ENCODE measurements around the gene TCN1. TPM values are rescaled to one million over a fixed set of nuclear protein-coding genes. Genes with fewer than 3 reads are reported as not detected.
"Not testable (repeated sequence)": the region's sequence is repeated elsewhere in the genome, so short reads cannot be mapped to it uniquely, and the experiment has no call there.

Gene TCN1
- total and polyA plus RNA-seq, 2 experiments from 2014 or later = not detected

DNA sequence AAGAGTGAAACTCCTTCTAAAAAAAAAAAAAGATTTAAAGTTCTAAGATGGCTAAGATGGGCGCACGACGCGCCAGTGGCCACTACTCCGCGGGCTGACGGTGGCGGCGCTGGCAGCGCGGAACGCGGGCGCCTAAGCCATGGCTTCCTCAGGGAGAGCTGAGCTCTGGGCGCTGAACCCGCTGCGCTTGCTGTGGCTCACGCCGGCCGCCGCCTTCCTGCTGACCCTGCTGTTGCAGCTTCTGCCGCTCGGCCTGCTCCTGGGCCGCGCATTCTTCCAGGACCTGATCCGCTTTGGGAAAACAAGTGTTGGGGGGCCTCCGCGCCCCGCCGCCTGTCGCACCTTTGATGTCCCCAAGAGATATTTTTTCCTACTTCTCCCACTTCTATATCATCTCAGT lies 31.8 kb upstream of the TCN1 start:
- Histone ChIP-seq H3K27ac (no peak overlapping the region), H3K27me3 (no peaks in the 10 kb centered on the region), H3K4me3 (no peak overlapping the region), H3K36me3 (no peaks in the 10 kb centered on the region), H3K4me1 (ENCODE audit: low read depth) (no peaks in the 10 kb centered on the region), H3K9me3 (ENCODE audit: low read depth) (no peaks in the 10 kb centered on the region)
- DNase-seq (ENCODE audit: low read depth in 1 of 2, low spot score in 1 of 2) = no peak
- TF ChIP-seq, protein P1, sequence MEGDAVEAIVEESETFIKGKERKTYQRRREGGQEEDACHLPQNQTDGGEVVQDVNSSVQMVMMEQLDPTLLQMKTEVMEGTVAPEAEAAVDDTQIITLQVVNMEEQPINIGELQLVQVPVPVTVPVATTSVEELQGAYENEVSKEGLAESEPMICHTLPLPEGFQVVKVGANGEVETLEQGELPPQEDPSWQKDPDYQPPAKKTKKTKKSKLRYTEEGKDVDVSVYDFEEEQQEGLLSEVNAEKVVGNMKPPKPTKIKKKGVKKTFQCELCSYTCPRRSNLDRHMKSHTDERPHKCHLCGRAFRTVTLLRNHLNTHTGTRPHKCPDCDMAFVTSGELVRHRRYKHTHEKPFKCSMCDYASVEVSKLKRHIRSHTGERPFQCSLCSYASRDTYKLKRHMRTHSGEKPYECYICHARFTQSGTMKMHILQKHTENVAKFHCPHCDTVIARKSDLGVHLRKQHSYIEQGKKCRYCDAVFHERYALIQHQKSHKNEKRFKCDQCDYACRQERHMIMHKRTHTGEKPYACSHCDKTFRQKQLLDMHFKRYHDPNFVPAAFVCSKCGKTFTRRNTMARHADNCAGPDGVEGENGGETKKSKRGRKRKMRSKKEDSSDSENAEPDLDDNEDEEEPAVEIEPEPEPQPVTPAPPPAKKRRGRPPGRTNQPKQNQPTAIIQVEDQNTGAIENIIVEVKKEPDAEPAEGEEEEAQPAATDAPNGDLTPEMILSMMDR (IDR thresholded peaks at IDR 0.05; ENCODE audit: low read depth, low read length) = no peak

DNA sequence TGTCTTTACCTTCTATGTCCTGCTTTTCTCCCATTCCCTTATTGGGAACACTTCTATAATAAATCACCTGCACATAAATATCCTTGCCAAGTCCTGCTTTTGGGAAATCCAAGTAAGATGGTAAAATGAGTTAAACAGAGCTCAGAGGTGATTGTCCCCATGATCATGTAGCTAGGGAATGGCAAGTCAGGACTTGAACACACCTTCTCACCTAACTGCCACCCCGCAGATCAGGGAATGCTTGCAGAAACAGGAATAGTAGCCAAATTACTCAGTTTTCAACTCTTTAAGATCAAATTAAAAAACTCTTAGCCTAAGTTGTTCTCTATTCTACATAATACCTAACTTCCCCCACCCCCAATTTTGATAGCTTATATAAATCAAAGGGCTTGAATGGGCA lies 28.3 kb upstream of the TCN1 start:
- no peaks in the 10 kb centered on the region for H3K27me3 ChIP-seq
- no peaks in the 10 kb centered on the region for H3K9me3 ChIP-seq (ENCODE audit: low read depth)
- TF ChIP-seq, protein P1 (IDR thresholded peaks at IDR 0.05; ENCODE audit: low read depth, low read length) = no peak
- H3K27ac ChIP-seq = no peak overlapping the region
- DNase-seq (ENCODE audit: low read depth in 1 of 2, low spot score in 1 of 2) = no peak
- H3K4me1 ChIP-seq (ENCODE audit: low read depth) = peaks cover 5% of the 10 kb centered on the region
- no peaks in the 10 kb centered on the region for H3K36me3 ChIP-seq
- H3K4me3 ChIP-seq = no peak overlapping the region

DNA sequence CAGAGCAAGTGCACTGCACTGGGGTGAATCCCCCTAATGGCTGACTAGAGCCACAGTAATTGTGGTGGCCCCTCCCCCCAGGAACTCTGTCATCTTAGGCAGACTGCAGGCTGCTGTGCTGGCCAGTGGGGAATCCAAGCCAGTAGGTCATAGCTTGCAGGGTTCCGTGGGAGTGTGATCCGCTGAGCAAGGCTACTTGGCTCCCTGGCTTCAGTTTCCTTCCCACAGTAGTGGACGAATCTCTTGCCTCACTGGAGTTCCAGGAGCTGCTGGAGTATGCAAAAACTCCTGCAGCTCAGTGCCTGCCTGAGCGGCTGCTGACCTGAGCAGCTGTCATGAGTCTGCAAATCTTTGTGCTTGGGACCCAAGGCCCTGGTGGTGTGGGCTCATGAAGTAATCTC lies 25.5 kb upstream of the TCN1 start:
- Histone ChIP-seq H3K4me3 (no peak overlapping the region), H3K36me3 (no peaks in the 10 kb centered on the region), H3K27me3 (no peaks in the 10 kb centered on the region), H3K4me1 (ENCODE audit: low read depth) (peaks cover 5% of the 10 kb centered on the region), H3K9me3 (ENCODE audit: low read depth) (no peaks in the 10 kb centered on the region), H3K27ac (no peak overlapping the region)
- peak; percentile 20 to 38 for DNase-seq (ENCODE audit: low read depth in 1 of 2, low spot score in 1 of 2)
- TF ChIP-seq, protein P1 (IDR thresholded peaks at IDR 0.05; ENCODE audit: low read depth, low read length) = no peak

DNA sequence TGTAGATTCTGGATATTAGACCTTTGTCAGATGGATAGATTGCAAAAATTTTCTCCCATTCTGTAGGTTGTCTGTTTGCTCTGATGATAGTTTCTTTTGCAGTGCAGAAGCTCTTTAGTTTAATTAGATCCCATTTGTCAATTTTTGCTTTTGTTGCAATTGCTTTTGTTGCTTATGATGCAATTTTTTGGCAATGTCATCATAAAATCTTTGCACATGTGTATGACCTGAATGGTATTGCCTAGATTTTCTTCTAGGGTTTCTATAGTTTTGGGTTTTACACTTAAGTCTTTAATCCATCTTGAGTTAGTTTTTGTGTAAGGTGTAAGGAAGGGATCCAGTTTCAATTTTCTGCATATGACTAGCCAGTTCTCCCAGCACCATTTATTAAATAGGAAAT lies 20.9 kb upstream of the TCN1 start:
- H3K36me3 ChIP-seq; H3K4me1 ChIP-seq (ENCODE audit: low read depth); DNase-seq (ENCODE audit: low read depth in 1 of 2, low spot score in 1 of 2); H3K27me3 ChIP-seq; H3K4me3 ChIP-seq; H3K27ac ChIP-seq; H3K9me3 ChIP-seq (ENCODE audit: low read depth): not testable (repeated sequence)

DNA sequence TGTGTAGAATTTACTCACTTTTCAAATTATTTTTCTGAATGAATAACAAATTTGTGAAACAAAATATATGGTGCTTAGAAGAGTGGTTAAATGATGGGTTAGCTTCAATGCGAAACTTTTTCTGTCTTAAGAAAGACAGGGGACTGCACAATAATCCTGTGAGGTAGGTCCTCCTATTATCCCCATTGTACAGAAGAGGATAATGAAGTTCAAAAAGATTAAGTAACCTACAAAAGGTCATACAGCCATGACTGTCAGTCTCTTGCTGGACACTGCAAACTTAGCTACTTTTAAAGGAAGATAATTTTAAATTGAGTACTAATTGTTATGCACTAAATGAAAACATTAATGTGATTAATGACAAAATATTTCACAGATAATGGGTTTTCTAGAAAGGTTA lies 17.3 kb upstream of the TCN1 start:
- Histone ChIP-seq H3K4me3 (no peak overlapping the region), H3K27ac (no peak overlapping the region), H3K36me3 (no peaks in the 10 kb centered on the region), H3K4me1 (ENCODE audit: low read depth) (no peaks in the 10 kb centered on the region), H3K9me3 (ENCODE audit: low read depth) (no peaks in the 10 kb centered on the region), H3K27me3 (no peaks in the 10 kb centered on the region)
- DNase-seq (ENCODE audit: low read depth in 1 of 2, low spot score in 1 of 2) = no peak
- TF ChIP-seq, protein P1 (IDR thresholded peaks at IDR 0.05; ENCODE audit: low read depth, low read length) = no peak

DNA sequence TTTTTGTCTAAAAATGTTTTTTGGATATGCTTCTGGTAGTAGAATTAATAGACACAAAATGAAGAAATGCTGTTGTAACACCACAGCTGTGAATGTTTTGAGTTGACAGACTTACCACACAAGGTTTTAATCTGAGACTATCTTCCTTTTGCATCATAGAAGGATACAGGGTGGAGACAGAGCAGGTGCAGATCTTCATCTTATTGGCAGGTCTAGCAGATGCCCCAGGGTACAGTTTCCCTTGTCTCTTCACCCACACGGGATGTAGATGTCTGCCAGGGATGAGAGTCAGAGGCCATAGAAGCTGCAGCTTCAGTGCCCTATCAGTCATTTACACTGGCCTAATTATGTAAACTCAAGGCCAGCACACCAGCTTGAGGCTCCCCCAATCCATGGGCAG lies 13.3 kb upstream of the TCN1 start:
- TF ChIP-seq, protein P1 (IDR thresholded peaks at IDR 0.05; ENCODE audit: low read depth, low read length) = no peak
- Histone ChIP-seq H3K27ac (no peak overlapping the region), H3K9me3 (ENCODE audit: low read depth) (no peaks in the 10 kb centered on the region), H3K36me3 (no peaks in the 10 kb centered on the region), H3K27me3 (no peaks in the 10 kb centered on the region), H3K4me3 (no peak overlapping the region), H3K4me1 (ENCODE audit: low read depth) (no peaks in the 10 kb centered on the region)
- DNase-seq (ENCODE audit: low read depth in 1 of 2, low spot score in 1 of 2) = no peak

Data from cardiac muscle cell (in vitro differentiated cells and primary cell).